Loucy (cell line): Measurements from ENCODE around the gene ADCY4.

Experiments
- H2AFZ ChIP-seq: fragments of 200-600 bp; sonication (generic); 2 replicates; pipeline ENCODE4 v1.6.0; 2016; ENCODE audit warnings: antibody characterized with exemption, mild to moderate bottlenecking, low read length, moderate library complexity
- H3F3A ChIP-seq: fragments of 200-600 bp; 2 replicates; pipeline ENCODE4 v1.6.0; 2016; ENCODE audit warnings: antibody characterized with exemption, low read depth, mild to moderate bottlenecking
- H3K27me3 ChIP-seq: fragments of 200-600 bp; sonication (generic); 2 replicates; pipeline ENCODE4 v1.6.1; 2014; ENCODE audit warnings: low read length, mild to moderate bottlenecking; ENCODE audit not compliant: insufficient read depth, poor library complexity, severe bottlenecking
- H3K36me3 ChIP-seq: fragments of 200-600 bp; sonication (generic); 2 replicates; pipeline ENCODE4 v1.6.1; 2016; ENCODE audit warnings: low read length; ENCODE audit not compliant: insufficient read depth
- H3K4me1 ChIP-seq: fragments of 200-600 bp; sonication (generic); 2 replicates; pipeline ENCODE4 v1.5.1; 2014; ENCODE audit warnings: low read length, mild to moderate bottlenecking; ENCODE audit not compliant: insufficient read depth, poor library complexity, severe bottlenecking
- H3K4me2 ChIP-seq: fragments of 200-600 bp; sonication (generic); 2 replicates; pipeline ENCODE4 v1.6.0; 2014; ENCODE audit warnings: antibody characterized with exemption, low read length, low read depth, mild to moderate bottlenecking; ENCODE audit not compliant: poor library complexity, severe bottlenecking
- H3K4me3 ChIP-seq: fragments of 200-600 bp; sonication (generic); 2 replicates; pipeline ENCODE4 v1.5.1; 2014; ENCODE audit warnings: low read length, mild to moderate bottlenecking, mixed read lengths; ENCODE audit not compliant: poor library complexity, severe bottlenecking
- H3K79me2 ChIP-seq: fragments of 200-600 bp; sonication (generic); 2 replicates; pipeline ENCODE4 v1.6.1; 2014; ENCODE audit warnings: low read length; ENCODE audit not compliant: insufficient read depth
- H3K9ac ChIP-seq: fragments of 200-600 bp; sonication (generic); 2 replicates; pipeline ENCODE4 v1.6.0; 2014; ENCODE audit warnings: mild to moderate bottlenecking, low read depth, low read length, moderate library complexity; ENCODE audit not compliant: poor library complexity, severe bottlenecking
- H3K9me2 ChIP-seq: fragments of 200-600 bp; sonication (generic); replicated peaks from 2 replicates; pipeline ENCODE4 v1.6.1; 2016; ENCODE audit warnings: low read depth, low read length, mixed read lengths
- H3K9me3 ChIP-seq: fragments of 200-600 bp; sonication (generic); 2 replicates; pipeline ENCODE4 v1.6.1; 2014; ENCODE audit warnings: mild to moderate bottlenecking, antibody characterized with exemption, low read length, low read depth; ENCODE audit not compliant: insufficient read depth
- H4K20me1 ChIP-seq: fragments of 200-600 bp; sonication (generic); 2 replicates; pipeline ENCODE4 v1.6.0; 2014; ENCODE audit warnings: antibody characterized with exemption, low read length, mild to moderate bottlenecking; ENCODE audit not compliant: insufficient read depth, poor library complexity, severe bottlenecking
- CTCF ChIP-seq: fragments of 200-600 bp; sonication (generic); conservative IDR thresholded peaks from 2 replicates; pipeline ENCODE4 v1.5.1; 2014; ENCODE audit warnings: mild to moderate bottlenecking, antibody characterized with exemption, low read length
- EZH2phosphoT487 ChIP-seq: fragments of 200-600 bp; IDR thresholded peaks from 2 replicates; pipeline ENCODE4 v1.6.1; 2018; ENCODE audit warnings: antibody characterized with exemption, mild to moderate bottlenecking, moderate library complexity, borderline replicate concordance

Gene ADCY4

GRCh38 chr14:24334431-24335291 lies at the start of gene ADCY4:
ADCY4 (minus strand) TSS chr14:24335071; CDS start chr14:24334652, 419 bp downstream.
- Histone ChIP-seq H3K4me2 (peak within 1 kb of the TSS; percentile 78), H4K20me1 (no peaks in the 10 kb centered on the region)

GRCh38 chr14:24384169-24384568 lies 49.3 kb upstream of the ADCY4 start:
- H3K9me3 ChIP-seq = no peaks in the 10 kb centered on the region
- H3F3A ChIP-seq = no peaks in the 10 kb centered on the region
- no peaks in the 10 kb centered on the region for H3K27me3 ChIP-seq
- no peak overlapping the region for H2AFZ ChIP-seq
- H3K4me1 ChIP-seq = no peaks in the 10 kb centered on the region
- no peaks in the 10 kb centered on the region for H3K9me2 ChIP-seq
- H3K36me3 ChIP-seq = no peaks in the 10 kb centered on the region
- no peaks in the 10 kb centered on the region for H3K79me2 ChIP-seq
- H3K4me2 ChIP-seq = no peak overlapping the region
- H3K4me3 ChIP-seq = no peak overlapping the region
- no peak overlapping the region for H3K9ac ChIP-seq
- TF ChIP-seq EZH2phosphoT487 = no peak
- no peak for TF ChIP-seq CTCF
- no peaks in the 10 kb centered on the region for H4K20me1 ChIP-seq

More at GRCh38 chr14:24334431-24335291, at the start of gene ADCY4:
- H3K9ac ChIP-seq = peak within 1 kb of the TSS; percentile 69
- H3K4me3 ChIP-seq = peak within 1 kb of the TSS; percentile 67
- no peaks in the 10 kb centered on the region for H3K36me3 ChIP-seq
- peak within 1 kb of the TSS; percentile 47; the same call in 1 of the 2 replicates for H2AFZ ChIP-seq
- H3K9me3 ChIP-seq = no peaks in the 10 kb centered on the region
- H3K79me2 ChIP-seq = peaks cover 6% of the 10 kb centered on the region; the same call in 1 of the 2 replicates
- H3K27me3 ChIP-seq = no peaks in the 10 kb centered on the region
- H3K4me1 ChIP-seq = peaks cover 57% of the 10 kb centered on the region
- H3F3A ChIP-seq = no peaks in the 10 kb centered on the region
- no peaks in the 10 kb centered on the region for H3K9me2 ChIP-seq
- TF ChIP-seq CTCF = no peak
- TF ChIP-seq EZH2phosphoT487 = no peak

- Histone ChIP-seq H3K27me3 (no peaks in the 10 kb centered on the region), H3F3A (no peaks in the 10 kb centered on the region), H3K9ac (no peak overlapping the region), H3K79me2 (no peaks in the 10 kb centered on the region), H3K4me1 (peaks cover 11% of the 10 kb centered on the region), H4K20me1 (no peaks in the 10 kb centered on the region), H3K36me3 (no peaks in the 10 kb centered on the region), H2AFZ (no peak overlapping the region), H3K4me2 (no peak overlapping the region), H3K4me3 (no peak overlapping the region), H3K9me2 (no peaks in the 10 kb centered on the region), H3K9me3 (no peaks in the 10 kb centered on the region)
- TF ChIP-seq EZH2phosphoT487 = no peak
- TF ChIP-seq CTCF = no peak
Observed at GRCh38 chr14:24382064-24382371, 47.1 kb upstream of the ADCY4 start.
